Measurements from ENCODE around the gene PKHD1. TPM values are rescaled to one million over a fixed set of nuclear protein-coding genes. Genes with fewer than 3 reads are reported as not detected.

Gene PKHD1
- total RNA-seq, 1 experiment from 2014 or later: not detected

DNA sequence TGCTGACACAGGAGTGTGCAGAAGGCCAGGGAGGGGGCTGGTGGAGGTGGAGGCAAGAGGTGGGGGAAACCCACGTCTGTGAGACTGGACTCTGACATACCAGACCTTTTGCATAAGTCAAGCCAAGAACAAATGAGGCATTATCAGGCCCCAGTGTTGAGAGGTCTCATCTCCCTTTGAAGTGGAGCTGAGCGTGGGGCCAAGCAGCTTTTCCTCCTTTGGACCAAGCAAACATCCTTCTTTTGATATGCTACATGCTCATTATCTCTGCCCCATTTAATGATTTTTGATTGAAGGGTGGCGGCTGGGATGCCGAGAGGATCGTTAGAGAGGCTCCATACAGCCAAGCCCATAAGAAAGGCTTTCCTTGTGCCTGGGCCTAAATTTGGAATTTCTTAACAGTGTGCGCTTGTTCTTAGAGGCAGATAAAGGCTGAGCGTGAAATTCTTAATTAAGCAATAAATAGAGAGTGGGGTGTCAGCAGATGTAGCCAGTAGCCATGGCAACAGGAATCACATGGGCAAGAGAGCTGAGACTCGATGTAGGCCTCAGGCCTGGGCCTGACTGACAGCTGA is 244.5 kb downstream of the PKHD1 start:
- in situ Hi-C loops (cut with HindIII; ENCODE audit: low pct_unique_long_range_greater_than_20kb, low sequenced_read_pairs): no loop called here
- ATAC-seq: no peak

More for the DNA sequence above, 244.5 kb downstream of the PKHD1 start:
- no peaks in the 10 kb centered on the region for H3K9me3 ChIP-seq (ENCODE audit: control insufficient read depth, insufficient read depth, low read depth, low read length)
- H3K4me3 ChIP-seq (ENCODE audit: low read depth in 2 of 2, low read length in 2 of 2): no peak overlapping the region
- no TSS peak for BruUV-seq (replicated peaks)
- peaks cover 3% of the 10 kb centered on the region; the same call in 1 of the 2 replicates for H3K4me1 ChIP-seq (ENCODE audit: control insufficient read depth, insufficient read depth, low read length)
- intact Hi-C loops (cut with micrococcal nuclease; ENCODE audit: unreplicated experiment): loop anchor here (5.0 kb wide), 1 partner anchor 1026 kb away; the partner anchor contains the start of gene TFAP2B
- DNase-seq (ENCODE audit: low read depth, low spot score): no peak
- no peak overlapping the region for H3K27ac ChIP-seq (ENCODE audit: low read length)
- H3K36me3 ChIP-seq (ENCODE audit: control insufficient read depth, insufficient read depth, low read length): no peaks in the 10 kb centered on the region
- no peak for TF ChIP-seq POLR2AphosphoS5 (IDR thresholded peaks at IDR 0.05; ENCODE audit: low read depth, low read length)
- no peak for TF ChIP-seq CTCF (IDR thresholded peaks at IDR 0.05)
- no peak for TF ChIP-seq TCF7L2 (IDR thresholded peaks at IDR 0.05; ENCODE audit: low read depth, low read length)
- TF ChIP-seq REST (IDR thresholded peaks at IDR 0.05; ENCODE audit: insufficient read depth in 1 of 2, low read depth in 2 of 2, low read length in 1 of 2): no peak
- TF ChIP-seq SIN3A (IDR thresholded peaks at IDR 0.05; ENCODE audit: borderline replicate concordance, insufficient read depth, low read depth, low read length): no peak
- no peaks in the 10 kb centered on the region for H3K27me3 ChIP-seq (ENCODE audit: control insufficient read depth, insufficient read depth, low read length)
- CTCF ChIA-PET: no interaction called here
- POLR2A ChIA-PET: no interaction called here
